Transverse colon (tissue), 4 donors: ENCODE measurements around the gene SNORC.

Experiments used
- CTCF ChIP-seq, 5 experiments: fragments of 200-600 bp in 3 of 5; fragments of 450-650 bp in 2 of 5; sonication (generic) in 3 of 5; IDR thresholded peaks; 1 replicate in 2 of 5; 2 replicates in 3 of 5; pipeline ENCODE4 v1.5.1; 2016 to 2017; ENCODE audit warnings: antibody characterized with exemption in 5 of 5, inconsistent platforms in 3 of 5, mild to moderate bottlenecking in 2 of 5, moderate library complexity in 1 of 5
- POLR2A ChIP-seq: fragments of 450-650 bp; IDR thresholded peaks from one replicate; pipeline ENCODE4 v1.6.1; 2016; ENCODE audit warnings: antibody characterized with exemption, mild to moderate bottlenecking, moderate library complexity
- POLR2AphosphoS5 ChIP-seq, 3 donors: sonication (generic); formaldehyde crosslinking; IDR thresholded peaks; one replicate each; pipeline ENCODE4 v1.6.1; 2016; ENCODE audit warnings: antibody characterized with exemption in 3 of 3

GRCh38 chr2:232871418-232871834 lies 1.4 kb downstream of the SNORC start:
- TF ChIP-seq POLR2A (no peak), POLR2AphosphoS5 (IDR thresholded peaks at IDR 0.05) (no peak), CTCF (IDR thresholded peaks at IDR 0.05) (no peak)
